Amniotic stem cell (primary cell): ENCODE measurements around the gene CDK5R2.
"Not testable (repeated sequence)": the region's sequence is repeated elsewhere in the genome, so short reads cannot be mapped to it uniquely, and the experiment has no call there.

Experiments
- DNase-seq: peaks from one replicate; lab custom pipeline; 2025; lab: John Stamatoyannopoulos, UW

Gene CDK5R2

GRCh38 chr2:218959141-218959731 is at the start of gene CDK5R2:
TSS of gene CDK5R2 (plus strand) at chr2:218959666. CDS start at chr2:218959821, 155 bp downstream.
- DNase-seq, result peak; percentile 70

GRCh38 chr2:218910741-218911140 is 48.7 kb upstream of the CDK5R2 start:
- DNase-seq, result no peak

DNA sequence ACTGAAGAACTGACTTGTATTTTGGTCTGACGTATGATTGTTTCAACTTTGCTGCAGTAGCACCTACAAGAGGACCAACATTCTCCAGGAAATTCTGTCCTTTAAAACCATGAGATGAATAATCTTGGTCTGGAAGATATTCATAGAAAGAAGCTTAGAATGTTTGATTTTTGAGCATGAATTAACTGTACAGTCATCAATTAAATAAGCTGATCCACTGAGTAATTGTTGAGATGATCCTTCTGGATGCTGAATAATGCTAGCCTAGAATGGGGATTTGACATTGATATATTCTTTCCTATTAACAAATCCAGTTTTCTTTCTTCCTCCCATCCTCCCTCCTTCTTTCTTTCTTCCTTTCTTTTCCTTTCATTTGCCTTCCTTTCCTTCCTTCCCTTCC is 39.0 kb upstream of the CDK5R2 start:
- no peak for DNase-seq

DNA sequence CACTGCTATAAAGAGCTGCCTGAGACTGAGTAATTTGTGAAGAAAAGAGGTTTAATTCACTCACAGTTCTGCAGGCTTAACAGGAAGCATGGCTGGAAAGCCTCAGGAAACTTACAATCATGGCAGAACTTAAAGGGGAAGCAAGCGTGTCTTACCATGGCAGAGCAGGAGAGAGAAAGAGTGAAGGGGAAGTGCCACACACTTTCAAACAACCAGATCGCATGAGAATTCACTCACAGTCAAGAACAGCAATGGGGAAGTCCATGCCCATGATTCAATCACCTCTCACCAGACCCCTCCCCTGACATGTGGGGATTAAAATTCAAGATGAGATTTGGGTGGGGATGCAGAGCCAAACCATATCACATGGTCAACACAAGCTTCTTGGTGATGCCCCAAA is 34.7 kb upstream of the CDK5R2 start:
- DNase-seq, result no peak

GRCh38 chr2:218925434-218925833 is 34.0 kb upstream of the CDK5R2 start:
- no peak for DNase-seq

- DNase-seq, result no peak
Observed at GRCh38 chr2:218927422-218927821, 32.0 kb upstream of the CDK5R2 start.

- no peak for DNase-seq
Observed at GRCh38 chr2:218927876-218928275, 31.6 kb upstream of the CDK5R2 start.

DNA sequence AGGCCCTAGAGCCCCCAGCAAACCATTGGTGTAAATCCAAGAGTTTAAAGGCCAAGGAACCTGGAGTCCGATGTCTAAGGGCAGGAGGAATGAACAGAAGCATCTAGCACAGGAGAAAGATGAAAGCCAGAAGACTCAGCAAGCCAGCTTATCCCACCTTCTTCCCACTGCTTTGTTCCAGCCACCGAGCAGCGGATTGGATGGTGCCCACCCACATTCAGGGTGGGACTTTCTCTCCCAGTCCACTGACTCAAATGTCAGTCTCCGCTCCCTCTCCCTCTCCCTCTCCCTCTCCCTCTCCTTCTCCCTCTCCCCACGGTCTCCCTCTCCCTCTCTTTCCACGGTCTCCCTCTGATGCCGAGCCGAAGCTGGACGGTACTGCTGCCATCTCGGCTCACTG is 29.0 kb upstream of the CDK5R2 start:
- DNase-seq, result not testable (repeated sequence)

DNA sequence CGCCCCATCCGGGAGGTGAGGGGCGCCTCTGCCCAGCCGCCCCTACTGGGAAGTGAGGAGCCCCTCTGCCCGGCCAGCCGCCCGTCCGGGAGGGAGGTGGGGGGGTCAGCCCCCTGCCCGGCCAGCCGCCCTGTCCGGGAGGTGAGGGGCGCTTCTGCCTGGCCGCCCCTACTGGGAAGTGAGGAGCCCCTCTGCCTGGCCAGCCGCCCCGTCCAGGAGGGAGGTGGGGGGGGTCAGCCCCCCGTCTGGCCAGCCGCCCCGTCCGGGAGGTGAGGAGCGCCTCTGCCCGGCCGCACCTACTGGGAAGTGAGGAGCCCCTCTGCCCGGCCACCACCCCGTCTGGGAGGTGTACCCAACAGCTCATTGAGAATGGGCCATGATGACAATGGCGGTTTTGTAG is 27.7 kb upstream of the CDK5R2 start:
- DNase-seq, result not testable (repeated sequence)

DNA sequence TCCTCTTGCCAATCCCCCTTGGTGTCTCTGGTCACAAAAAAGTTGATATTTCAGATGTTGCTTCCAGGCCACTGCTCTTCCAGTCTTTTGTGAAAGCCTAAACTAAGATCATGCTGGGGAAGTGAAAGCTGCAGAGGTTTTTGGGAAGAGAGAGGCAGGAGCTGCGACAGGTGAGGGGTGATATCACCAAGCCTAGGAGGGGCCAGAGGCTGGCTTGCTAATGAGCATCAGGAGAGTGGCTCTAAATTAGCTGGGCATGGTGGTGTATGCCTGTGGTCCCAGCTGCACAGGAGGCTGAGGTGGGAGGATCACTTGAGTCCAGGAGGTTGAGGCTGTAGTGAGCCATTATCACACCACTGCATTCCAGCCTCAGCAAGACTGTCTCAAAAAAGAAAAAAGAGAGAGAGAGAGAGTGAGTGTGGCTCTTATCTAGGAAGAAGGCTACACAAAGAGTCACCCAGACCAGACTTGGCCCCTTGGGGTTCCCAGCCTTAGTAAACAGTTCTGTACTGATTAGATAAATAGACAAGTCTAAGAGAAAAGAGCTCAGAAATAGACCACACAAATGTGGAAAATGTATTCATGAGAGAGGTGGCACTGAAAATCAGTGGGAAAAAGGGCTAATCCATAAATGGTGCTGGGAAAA is 14.6 kb upstream of the CDK5R2 start:
- no peak for DNase-seq

DNA sequence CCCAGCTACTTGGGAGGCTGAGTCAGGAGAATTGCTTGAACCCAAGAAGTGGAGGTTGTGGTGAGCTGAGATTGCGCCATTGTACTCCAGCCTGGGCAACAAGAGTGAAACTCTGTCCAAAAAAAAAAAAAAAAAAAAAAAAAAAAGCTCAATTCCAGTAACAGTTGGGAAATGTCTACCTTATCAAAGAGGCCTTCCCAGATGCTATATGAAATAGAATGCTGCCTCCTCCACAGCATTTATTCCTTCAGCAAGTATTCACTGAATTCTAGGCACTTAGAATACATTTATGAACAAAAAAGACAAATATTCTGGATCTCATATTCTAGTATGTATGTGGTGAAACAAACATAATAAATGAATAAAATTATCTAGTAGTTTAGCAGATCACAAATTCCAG is 12.8 kb upstream of the CDK5R2 start:
- no peak for DNase-seq

DNA sequence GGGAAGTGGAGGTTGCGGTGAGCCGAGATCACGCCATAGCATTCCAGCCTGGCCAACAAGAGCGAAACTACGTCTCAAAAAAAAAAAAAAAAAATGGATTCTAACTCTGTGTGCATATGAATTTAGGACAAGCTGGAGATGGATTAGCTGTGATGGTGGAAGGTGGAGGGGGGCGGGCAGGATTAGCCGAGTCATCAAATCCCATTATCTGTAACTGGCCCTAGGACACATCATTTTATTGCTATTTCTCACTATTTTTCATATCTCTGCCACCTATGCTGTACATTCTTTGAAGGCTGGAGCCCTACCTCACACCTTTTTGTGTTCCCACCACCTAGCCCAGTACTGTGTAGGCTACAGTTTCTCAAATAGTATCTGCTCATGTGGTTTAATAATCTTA is 7.3 kb upstream of the CDK5R2 start:
- DNase-seq, result no peak

- no peak for DNase-seq
Observed at GRCh38 chr2:218953366-218953954, 6.0 kb upstream of the CDK5R2 start.

GRCh38 chr2:218954541-218955300 is 4.7 kb upstream of the CDK5R2 start:
- DNase-seq, result no peak

GRCh38 chr2:218956039-218956438 is 3.4 kb upstream of the CDK5R2 start:
- no peak for DNase-seq

DNA sequence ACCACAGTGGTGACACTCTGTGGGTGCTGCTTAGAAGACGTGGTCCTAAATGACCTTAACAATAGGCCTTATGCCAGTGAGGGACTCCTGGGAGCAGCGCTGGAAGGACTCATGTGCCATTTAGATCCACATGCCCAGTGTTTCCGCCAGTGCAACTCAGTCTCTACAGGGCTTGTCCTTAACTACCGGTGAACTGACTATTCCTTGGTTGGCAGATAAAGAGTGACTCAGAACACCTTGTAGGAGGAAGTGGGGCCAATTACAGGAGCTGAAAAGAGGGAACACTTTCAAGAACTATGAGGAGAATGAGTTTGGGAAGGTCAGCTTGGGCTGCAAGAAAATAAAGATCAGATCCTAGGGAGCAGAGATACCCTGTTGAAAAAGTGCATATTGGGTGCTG is 1.8 kb upstream of the CDK5R2 start:
- no peak for DNase-seq

- DNase-seq, result no peak
Observed at GRCh38 chr2:218958276-218958675, 1.2 kb upstream of the CDK5R2 start.

DNA sequence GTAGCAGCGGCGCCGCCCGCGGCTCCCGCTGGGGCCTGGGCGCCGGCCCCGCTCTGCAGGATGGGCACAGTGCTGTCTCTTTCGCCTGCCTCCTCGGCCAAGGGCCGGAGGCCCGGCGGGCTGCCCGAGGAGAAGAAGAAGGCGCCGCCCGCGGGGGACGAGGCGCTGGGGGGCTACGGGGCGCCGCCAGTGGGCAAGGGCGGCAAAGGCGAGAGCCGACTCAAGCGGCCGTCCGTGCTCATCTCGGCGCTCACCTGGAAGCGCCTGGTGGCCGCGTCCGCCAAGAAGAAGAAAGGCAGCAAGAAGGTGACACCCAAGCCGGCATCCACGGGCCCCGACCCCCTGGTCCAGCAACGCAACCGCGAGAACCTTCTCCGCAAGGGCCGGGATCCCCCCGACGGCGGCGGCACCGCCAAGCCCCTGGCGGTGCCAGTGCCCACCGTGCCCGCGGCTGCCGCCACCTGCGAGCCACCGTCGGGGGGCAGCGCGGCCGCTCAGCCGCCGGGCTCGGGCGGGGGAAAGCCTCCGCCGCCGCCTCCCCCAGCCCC is 369 bp downstream of the CDK5R2 start:
- DNase-seq, result no peak

DNA sequence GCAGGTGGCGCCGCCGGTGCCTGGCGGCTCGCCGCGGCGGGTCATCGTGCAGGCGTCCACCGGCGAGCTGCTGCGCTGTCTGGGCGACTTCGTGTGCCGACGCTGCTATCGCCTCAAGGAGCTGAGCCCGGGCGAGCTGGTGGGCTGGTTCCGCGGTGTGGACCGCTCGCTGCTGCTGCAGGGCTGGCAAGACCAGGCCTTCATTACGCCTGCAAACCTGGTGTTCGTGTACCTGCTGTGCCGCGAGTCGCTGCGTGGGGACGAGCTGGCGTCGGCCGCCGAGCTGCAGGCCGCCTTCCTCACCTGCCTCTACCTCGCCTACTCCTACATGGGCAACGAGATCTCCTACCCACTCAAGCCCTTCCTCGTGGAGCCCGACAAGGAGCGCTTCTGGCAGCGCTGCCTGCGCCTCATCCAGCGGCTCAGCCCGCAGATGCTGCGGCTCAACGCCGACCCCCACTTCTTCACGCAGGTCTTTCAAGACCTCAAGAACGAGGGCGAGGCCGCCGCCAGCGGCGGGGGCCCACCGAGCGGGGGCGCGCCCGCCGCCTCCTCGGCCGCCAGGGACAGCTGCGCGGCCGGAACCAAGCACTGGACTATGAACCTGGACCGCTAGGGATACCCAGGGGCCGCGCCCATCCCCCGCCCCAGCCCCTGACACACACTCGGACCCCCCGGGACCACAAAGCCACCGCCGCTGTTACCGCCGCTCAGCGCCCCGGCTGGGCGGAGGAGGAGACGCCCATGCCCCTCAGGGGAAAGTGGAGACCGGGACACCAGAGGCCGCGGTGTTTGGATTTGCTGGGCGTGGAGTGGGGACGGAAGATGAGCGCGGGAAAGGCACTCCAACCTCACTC is 1.1 kb downstream of the CDK5R2 start:
- DNase-seq, result no peak

GRCh38 chr2:218961229-218961628 is 1.8 kb downstream of the CDK5R2 start:
- DNase-seq, result no peak

GRCh38 chr2:218961651-218962570 is 2.4 kb downstream of the CDK5R2 start:
- DNase-seq, result no peak
